ENCODE results near the gene MBD3L3. TPM values are rescaled to one million over a fixed set of nuclear protein-coding genes. Genes with fewer than 3 reads are reported as not detected.

The MBD3L3 gene
- total and polyA plus RNA-seq, 2 experiments from 2014 or later, result not detected

- no peaks in the 10 kb centered on the region for H3K4me1 ChIP-seq (ENCODE audit: insufficient read depth)
- no peak overlapping the region for H3K27ac ChIP-seq
- WGBS (ENCODE audit: low lambda C conversion rate, missing lambda C conversion rate), result 98% methylated on average over 6 of the region's 6 CpGs
- H3K4me2 ChIP-seq, result no peak overlapping the region
- no peaks in the 10 kb centered on the region for H3K27me3 ChIP-seq
- peaks cover 22% of the 10 kb centered on the region for H3K36me3 ChIP-seq (replicated peaks; ENCODE audit: insufficient read depth, low read depth)
- H3K9me3 ChIP-seq (ENCODE audit: low read depth), result peaks cover 38% of the 10 kb centered on the region
- no peak overlapping the region for H2AFZ ChIP-seq
- H3K9me2 ChIP-seq (replicated peaks; ENCODE audit: insufficient read depth), result peaks cover 1% of the 10 kb centered on the region
- TF ChIP-seq EZH2 (IDR thresholded peaks at IDR 0.05; ENCODE audit: borderline replicate concordance), result no peak
- no peak for TF ChIP-seq CTCF (IDR thresholded peaks at IDR 0.05; ENCODE audit: poor library complexity)
- TF ChIP-seq EZH2phosphoT487 (IDR thresholded peaks at IDR 0.05; ENCODE audit: low read depth, severe bottlenecking, unreplicated experiment), result no peak
- H4K20me1 ChIP-seq (ENCODE audit: insufficient read depth, poor library complexity, severe bottlenecking), result no peaks in the 10 kb centered on the region
- no peak for DNase-seq (ENCODE audit: low spot score)
- H3K4me3 ChIP-seq, result no peak overlapping the region
- H3K79me2 ChIP-seq, result peaks cover 2% of the 10 kb centered on the region
Observed at GRCh38 chr19:7076151-7076550, 17.7 kb upstream of the MBD3L3 start.

- no peak overlapping the region for H3K4me2 ChIP-seq
- H4K20me1 ChIP-seq (ENCODE audit: insufficient read depth, poor library complexity, severe bottlenecking), result no peaks in the 10 kb centered on the region
- peaks cover 14% of the 10 kb centered on the region for H3K79me2 ChIP-seq
- H3K4me1 ChIP-seq (ENCODE audit: insufficient read depth), result peaks cover 5% of the 10 kb centered on the region
- WGBS (ENCODE audit: low lambda C conversion rate, missing lambda C conversion rate), result 97% methylated on average over 18 of the region's 29 CpGs
- no peak overlapping the region for H3K27ac ChIP-seq
- H2AFZ ChIP-seq, result no peak overlapping the region
- peaks cover 4% of the 10 kb centered on the region for H3K9me2 ChIP-seq (replicated peaks; ENCODE audit: insufficient read depth)
- no peaks in the 10 kb centered on the region for H3K27me3 ChIP-seq
- H3K9me3 ChIP-seq (ENCODE audit: low read depth), result peaks cover 32% of the 10 kb centered on the region
- TF ChIP-seq EZH2phosphoT487 (IDR thresholded peaks at IDR 0.05; ENCODE audit: low read depth, severe bottlenecking, unreplicated experiment), result no peak
- no peak for TF ChIP-seq CTCF (IDR thresholded peaks at IDR 0.05; ENCODE audit: poor library complexity)
- no peak for TF ChIP-seq EZH2 (IDR thresholded peaks at IDR 0.05; ENCODE audit: borderline replicate concordance)
- no peak for DNase-seq (ENCODE audit: low spot score)
- H3K36me3 ChIP-seq (replicated peaks; ENCODE audit: insufficient read depth, low read depth), result peaks cover 17% of the 10 kb centered on the region
- H3K4me3 ChIP-seq, result no peak overlapping the region
Observed at GRCh38 chr19:7074705-7075282, 16.3 kb upstream of the MBD3L3 start.

- Histone ChIP-seq H2AFZ (no peak overlapping the region), H3K4me3 (no peak overlapping the region), H3K27ac (no peak overlapping the region), H3K9me2 (replicated peaks; ENCODE audit: insufficient read depth) (peaks cover 4% of the 10 kb centered on the region), H3K4me1 (ENCODE audit: insufficient read depth) (peaks cover 5% of the 10 kb centered on the region), H3K4me2 (no peak overlapping the region), H3K79me2 (peaks cover 14% of the 10 kb centered on the region), H4K20me1 (ENCODE audit: insufficient read depth, poor library complexity, severe bottlenecking) (no peaks in the 10 kb centered on the region), H3K27me3 (no peaks in the 10 kb centered on the region), H3K9me3 (ENCODE audit: low read depth) (peaks cover 12% of the 10 kb centered on the region), H3K36me3 (replicated peaks; ENCODE audit: insufficient read depth, low read depth) (peaks cover 11% of the 10 kb centered on the region)
- no peak for TF ChIP-seq CTCF (IDR thresholded peaks at IDR 0.05; ENCODE audit: poor library complexity)
- DNase-seq (ENCODE audit: low spot score), result no peak
- WGBS (ENCODE audit: low lambda C conversion rate, missing lambda C conversion rate), result 92% methylated on average over 6 of the region's 6 CpGs
Observed at GRCh38 chr19:7072541-7072940, 14.1 kb upstream of the MBD3L3 start.

- H3K27me3 ChIP-seq, result no peaks in the 10 kb centered on the region
- DNase-seq (ENCODE audit: low spot score), result no peak
- H3K4me3 ChIP-seq, result peak overlapping the region; percentile 87
- H4K20me1 ChIP-seq (ENCODE audit: insufficient read depth, poor library complexity, severe bottlenecking), result no peaks in the 10 kb centered on the region
- 4% methylated on average over 12 of the region's 12 CpGs for WGBS (ENCODE audit: low lambda C conversion rate, missing lambda C conversion rate)
- H3K4me1 ChIP-seq (ENCODE audit: insufficient read depth), result peaks cover 5% of the 10 kb centered on the region
- peaks cover 4% of the 10 kb centered on the region for H3K9me2 ChIP-seq (replicated peaks; ENCODE audit: insufficient read depth)
- peak overlapping the region; percentile 91 for H2AFZ ChIP-seq
- H3K36me3 ChIP-seq (replicated peaks; ENCODE audit: insufficient read depth, low read depth), result peaks cover 8% of the 10 kb centered on the region
- TF ChIP-seq EZH2phosphoT487 (IDR thresholded peaks at IDR 0.05; ENCODE audit: low read depth, severe bottlenecking, unreplicated experiment) (no peak), CTCF (IDR thresholded peaks at IDR 0.05; ENCODE audit: poor library complexity) (no peak), EZH2 (IDR thresholded peaks at IDR 0.05; ENCODE audit: borderline replicate concordance) (no peak)
- peak overlapping the region; percentile 91 for H3K4me2 ChIP-seq
- H3K9me3 ChIP-seq (ENCODE audit: low read depth), result peaks cover 7% of the 10 kb centered on the region
- H3K79me2 ChIP-seq, result peaks cover 14% of the 10 kb centered on the region
- peak overlapping the region; percentile 87 for H3K27ac ChIP-seq
Observed at GRCh38 chr19:7069904-7070226, 11.4 kb upstream of the MBD3L3 start.

Data from hepatocyte (in vitro differentiated cells).